Body of pancreas (tissue), 4 donors: Measurements from ENCODE around the gene FLRT1.

ENCODE experiments used
- POLR2A ChIP-seq, 3 donors: fragments of 450-650 bp; IDR thresholded peaks; one replicate each; pipeline ENCODE4 v1.6.1; 2016; ENCODE audit warnings: antibody characterized with exemption in 3 of 3, mild to moderate bottlenecking in 2 of 3
- TF ChIP-seq, protein P1 (sequence below), 7 experiments: fragments of 450-650 bp in 4 of 7; fragments of 200-600 bp in 3 of 7; sonication (generic) in 3 of 7; IDR thresholded peaks; one replicate each; pipeline ENCODE4 v1.5.1; 2016 to 2019; ENCODE audit warnings: antibody characterized with exemption in 7 of 7

- TF ChIP-seq, protein P1, sequence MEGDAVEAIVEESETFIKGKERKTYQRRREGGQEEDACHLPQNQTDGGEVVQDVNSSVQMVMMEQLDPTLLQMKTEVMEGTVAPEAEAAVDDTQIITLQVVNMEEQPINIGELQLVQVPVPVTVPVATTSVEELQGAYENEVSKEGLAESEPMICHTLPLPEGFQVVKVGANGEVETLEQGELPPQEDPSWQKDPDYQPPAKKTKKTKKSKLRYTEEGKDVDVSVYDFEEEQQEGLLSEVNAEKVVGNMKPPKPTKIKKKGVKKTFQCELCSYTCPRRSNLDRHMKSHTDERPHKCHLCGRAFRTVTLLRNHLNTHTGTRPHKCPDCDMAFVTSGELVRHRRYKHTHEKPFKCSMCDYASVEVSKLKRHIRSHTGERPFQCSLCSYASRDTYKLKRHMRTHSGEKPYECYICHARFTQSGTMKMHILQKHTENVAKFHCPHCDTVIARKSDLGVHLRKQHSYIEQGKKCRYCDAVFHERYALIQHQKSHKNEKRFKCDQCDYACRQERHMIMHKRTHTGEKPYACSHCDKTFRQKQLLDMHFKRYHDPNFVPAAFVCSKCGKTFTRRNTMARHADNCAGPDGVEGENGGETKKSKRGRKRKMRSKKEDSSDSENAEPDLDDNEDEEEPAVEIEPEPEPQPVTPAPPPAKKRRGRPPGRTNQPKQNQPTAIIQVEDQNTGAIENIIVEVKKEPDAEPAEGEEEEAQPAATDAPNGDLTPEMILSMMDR (IDR thresholded peaks at IDR 0.05), result no peak
- no peak for TF ChIP-seq POLR2A (IDR thresholded peaks at IDR 0.05)
Observed at GRCh38 chr11:63986932-63987513, 48.7 kb upstream of the FLRT1 start.
